SK-N-MC (cell line): ENCODE measurements around the gene RAB7A.

Experiments used
- EZH2 ChIP-seq: fragments of 200-600 bp; sonication (generic); IDR thresholded peaks from one replicate; pipeline ENCODE4 v1.6.1; 2017; ENCODE audit warnings: antibody characterized with exemption
- POLR2AphosphoS5 ChIP-seq: IDR thresholded peaks from 2 replicates; pipeline ENCODE4 v1.6.1; 2012; ENCODE audit warnings: mild to moderate bottlenecking, low read depth, low read length, borderline replicate concordance

DNA sequence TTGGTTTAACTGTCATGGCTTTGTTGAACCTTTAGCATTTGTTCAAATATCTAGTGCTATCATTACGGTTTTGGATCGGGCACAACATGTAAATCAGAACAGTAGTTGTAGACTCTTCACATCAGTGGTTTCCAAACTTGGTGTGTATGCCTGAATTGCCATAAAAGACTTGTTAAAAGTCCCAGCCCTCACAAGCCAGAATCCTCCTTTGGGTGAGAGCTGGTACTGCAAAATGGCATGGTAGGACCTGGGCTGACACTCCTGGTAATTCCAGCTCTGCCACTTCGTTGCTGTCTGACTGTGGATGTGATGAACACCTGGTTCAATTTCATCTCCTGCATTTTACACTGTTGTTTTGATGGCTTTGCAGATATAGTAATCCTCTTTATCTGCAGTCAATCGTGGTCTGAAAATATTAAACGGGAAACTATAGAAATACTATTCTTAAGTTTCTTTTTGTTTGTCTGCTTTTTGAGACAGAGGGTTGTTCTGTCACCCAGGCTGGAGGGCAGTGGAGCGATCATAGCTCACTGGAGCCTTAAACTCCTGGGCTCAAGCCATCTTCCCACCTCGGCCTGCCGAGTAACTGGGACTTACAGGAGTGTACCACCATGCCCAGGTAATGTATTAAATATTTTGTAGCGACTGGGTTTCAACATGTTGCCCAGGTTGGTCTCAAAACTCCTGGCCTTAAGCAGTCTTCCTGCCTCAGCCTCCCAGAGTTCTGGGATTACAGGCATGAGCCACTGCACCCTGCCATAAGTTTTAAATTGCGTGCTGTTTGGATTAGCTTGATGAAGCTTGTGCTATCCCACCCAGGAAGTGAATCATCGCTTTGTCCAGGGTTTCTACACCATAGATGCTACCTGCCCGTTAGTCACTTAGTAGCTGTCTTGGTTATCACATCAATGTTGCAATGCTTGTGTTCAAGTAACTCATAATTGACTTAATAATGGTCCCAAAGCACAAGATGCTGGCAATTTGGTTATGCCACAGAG is 61.6 kb downstream of the RAB7A start:
- TF ChIP-seq EZH2 (no peak), POLR2AphosphoS5 (no peak)
